Measurements from ENCODE around the gene ATPAF2.
A peak's percentile ranks its signal among the peaks of the same experiment; 100 is the strongest.

The ATPAF2 gene

DNA sequence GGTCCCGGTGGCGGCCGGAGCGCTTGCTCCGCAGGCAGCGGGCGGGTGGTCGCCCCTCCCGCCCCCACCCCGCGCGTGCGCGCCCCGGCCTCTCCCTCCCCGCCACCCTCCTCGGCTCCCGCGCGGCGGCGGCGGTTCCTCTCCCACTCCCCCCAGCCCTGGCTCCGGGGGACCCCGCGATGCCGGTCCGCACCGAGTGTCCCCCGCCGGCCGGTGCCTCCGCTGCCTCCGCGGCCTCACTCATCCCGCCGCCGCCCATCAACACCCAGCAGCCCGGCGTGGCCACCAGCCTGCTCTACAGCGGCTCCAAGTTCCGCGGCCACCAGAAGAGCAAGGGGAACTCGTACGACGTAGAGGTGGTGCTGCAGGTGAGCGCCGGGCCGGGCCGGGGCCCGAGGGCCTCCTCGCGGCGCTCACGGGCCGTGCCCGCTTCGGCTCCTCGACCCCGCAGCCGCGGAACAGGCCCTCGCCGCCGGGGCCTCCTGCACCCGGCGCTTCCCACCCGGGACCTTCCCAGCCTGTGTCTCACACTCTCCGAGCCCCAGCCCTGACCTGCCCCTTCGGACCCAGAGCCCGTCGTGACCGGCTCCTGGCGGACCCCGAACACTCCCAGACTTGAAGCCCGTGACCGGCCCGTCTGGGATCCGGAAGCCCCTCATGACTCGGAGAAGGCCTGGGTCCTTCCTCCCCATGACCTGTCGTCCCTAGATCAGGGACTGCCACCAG, 730 bp upstream of the ATPAF2 start:
- no peak for DNase-seq

DNA sequence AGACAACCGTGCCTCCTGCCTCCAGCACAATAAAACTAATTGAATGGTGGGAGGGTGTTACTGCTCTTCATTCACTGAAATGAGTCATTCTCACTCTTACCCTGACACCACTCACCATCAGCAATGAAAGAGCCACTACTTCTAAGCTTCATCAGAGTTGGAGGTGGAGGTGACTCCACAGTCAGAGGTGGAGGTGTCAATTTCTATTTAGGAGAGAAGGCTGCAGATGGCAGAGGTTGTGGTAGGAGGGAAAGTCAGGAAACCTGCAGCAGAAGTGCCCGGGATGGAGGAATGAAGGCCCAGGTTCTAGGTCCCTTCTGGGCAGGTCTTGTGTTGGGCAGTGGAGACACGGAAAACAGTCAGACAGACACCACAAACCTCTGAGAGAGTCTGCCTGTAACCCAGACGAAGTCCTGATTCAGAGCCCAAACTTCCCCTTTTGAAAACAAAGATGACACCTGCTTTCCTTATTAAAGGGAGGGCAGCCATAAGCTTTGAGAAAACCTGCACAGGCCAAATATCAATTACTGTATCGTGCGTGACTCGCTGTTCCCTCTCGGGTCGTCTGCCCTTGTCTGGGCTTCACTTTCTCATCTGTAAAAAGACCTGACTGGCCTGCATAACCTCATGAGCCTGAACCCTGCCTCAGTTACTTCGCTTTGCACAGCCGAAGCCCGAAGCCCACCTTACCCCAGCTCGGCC, 668 bp downstream of the ATPAF2 start:
- no peak for DNase-seq

DNA sequence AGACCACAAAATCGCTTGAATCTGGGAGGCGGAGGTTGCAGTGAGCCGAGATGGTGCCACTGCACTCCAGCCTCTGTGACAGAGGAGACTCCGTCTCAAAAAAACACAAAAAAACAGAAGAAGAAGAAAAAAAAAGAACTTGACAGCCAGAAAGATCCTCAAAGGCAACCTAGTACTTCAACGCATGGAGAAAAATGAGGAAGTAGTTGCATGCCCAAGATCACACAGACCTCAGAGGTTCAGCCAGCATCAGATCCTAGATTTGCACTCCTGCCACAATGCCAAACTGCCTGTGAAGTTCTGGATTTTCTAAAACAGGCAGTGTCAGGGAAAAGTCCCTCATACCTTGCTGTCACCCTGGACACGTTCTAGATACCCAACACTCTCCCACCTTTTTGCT, 1.5 kb downstream of the ATPAF2 start:
- no peak for DNase-seq

DNA sequence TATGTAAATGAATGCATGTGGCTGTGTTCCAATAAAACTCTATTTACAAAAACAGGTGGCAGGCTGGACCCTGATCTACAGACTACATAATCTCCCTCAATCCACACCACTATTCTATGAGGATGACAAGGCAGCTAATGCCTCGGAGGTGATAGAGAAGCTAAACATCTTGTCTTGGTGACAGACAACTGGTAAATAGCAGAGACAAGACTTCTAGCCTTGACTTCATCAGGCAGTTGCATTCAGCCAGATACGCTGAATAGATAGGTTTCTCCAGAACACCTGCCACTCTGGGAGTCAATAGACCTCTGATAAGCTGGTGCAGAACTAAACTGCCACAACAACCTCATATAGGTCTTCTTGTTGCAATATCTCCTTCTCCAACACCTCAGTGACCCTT, 3.3 kb downstream of the ATPAF2 start:
- DNase-seq, result no peak

DNA sequence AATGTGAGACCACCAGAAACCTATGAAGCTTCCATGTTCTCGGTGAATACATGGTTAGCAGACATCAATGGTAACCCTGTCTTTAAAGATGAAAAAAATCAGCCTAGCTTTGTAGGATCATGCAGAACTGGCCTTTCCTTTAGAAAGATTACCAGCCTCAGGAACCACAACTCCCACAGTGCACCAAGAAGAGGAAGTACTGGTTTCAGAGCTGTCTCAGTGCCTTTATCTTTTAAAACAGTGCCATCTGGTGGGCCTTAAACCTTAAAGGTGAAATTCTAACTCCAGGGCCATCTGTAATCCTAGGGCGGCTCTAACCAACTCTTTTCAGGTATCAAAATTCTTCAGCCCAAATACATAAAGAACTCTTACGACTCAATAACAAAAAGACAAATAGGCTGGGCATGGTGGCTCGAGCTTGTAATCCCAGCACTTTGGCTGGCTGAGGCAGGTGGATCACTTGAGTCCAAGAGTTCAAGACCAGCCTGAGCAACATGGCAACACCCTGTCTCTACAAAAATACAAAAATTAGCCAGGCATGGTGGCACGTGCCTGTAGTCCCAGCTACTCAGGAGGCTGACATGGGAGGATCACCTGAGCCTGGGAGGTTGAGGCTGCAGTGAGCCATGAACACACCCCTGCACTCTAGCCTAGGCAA, 5.4 kb downstream of the ATPAF2 start:
- peak; percentile 87 for DNase-seq

DNA sequence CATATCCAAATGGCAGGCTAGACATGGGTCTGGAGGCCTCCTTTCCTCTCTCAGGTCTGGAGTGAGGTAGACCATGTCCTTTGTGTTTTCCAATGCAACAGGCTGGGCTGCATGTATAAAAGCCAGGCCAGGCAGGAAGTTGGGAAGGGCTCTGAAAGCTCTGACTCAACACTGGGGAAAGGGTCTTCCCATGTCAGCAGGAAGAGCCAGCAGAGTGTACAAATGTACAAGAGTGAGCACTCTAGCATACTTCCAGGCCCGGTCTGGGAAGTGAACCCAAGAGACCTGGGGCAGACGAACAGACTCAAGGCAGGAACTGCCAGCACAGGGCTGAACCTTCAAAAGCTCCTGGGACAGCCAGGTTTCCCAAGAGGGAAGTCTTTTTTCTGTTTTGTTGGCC, 7.0 kb downstream of the ATPAF2 start:
- peak; percentile 49 for DNase-seq

DNA sequence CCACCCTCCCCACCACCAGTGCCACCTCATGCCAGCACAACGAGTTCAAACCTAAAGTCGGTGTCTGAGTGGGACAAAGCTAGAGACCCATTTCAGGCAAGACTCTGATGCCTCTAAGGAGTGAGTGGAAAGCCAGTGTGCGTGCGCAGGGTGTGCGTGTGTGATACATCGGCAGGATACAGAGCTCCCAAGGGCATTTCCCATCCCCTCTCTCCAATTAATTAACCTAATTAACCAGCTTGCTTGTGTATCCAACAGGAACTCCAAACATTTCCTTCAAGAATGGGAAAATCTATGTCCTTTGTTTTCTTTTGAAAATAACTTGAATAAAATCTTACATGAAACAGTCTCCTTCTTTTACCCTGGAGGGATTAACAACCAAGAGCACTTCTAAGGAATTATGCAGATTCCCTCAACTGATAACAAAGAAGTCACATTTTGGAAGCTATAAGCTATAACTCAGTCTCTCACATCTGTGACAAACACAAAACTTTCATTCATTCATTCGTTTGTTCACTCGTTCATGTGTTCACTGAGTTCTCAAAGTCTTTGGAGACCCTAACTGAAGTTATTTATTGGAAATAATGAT, 9.9 kb downstream of the ATPAF2 start:
- no peak for DNase-seq

DNA sequence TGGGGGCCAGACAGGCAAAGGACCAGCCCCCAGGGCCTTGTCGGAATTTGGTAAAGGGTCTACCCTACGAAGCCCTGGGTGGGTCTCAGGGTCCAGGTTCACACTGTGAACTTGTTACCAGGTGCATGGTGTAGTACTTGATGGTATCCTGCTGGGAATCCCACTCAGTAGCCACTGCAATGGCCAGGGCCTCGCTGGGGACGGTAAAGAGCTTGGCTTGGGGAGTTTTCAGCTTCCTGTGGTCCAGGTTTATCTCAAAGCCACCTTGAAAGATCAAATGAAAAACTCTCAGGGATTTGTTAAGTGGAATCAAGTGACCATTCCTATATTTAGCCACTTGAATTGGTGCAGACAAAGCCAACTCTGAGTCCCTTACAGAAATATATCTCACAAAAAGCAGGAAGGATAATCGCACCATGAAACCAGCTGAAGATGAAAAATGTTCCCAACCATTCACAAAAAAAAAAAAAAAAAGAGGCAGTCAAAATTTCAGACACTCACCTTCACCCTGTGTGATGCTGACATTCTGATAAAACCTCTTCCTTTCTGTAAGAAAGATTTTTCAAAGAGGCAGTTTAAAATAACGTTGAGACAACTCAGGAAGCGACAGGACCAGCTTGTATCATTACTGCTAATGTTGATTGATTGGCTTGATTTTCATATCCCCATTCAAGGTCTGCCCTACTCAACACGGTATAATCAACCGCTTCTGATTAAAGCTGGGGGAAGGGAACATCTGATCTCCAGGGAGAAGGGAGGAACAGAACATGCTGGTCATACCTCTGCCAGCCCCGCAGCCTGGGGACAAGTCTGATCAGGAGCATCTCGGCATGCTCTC, 10.6 kb downstream of the ATPAF2 start:
- DNase-seq, result no peak

DNA sequence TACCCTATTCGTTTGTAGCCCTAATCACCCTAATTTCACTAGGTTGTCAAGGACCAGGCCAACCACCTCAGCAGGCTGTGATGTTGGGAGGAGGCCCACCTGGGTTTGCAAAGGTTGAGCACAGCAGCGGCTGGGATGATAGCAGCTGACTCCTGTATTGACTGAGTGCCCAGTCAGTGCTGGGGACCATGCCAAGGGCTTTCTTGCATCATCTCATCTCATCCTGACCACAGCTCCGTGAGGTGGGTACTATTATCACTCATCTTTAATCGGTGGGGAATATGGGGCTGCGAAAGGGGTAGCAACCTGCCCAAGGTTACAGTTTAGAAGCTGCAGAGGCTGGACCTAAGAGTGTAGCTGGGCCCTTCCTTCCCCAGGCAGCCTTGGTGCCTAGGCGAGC, 11.7 kb downstream of the ATPAF2 start:
- DNase-seq, result no peak

DNA sequence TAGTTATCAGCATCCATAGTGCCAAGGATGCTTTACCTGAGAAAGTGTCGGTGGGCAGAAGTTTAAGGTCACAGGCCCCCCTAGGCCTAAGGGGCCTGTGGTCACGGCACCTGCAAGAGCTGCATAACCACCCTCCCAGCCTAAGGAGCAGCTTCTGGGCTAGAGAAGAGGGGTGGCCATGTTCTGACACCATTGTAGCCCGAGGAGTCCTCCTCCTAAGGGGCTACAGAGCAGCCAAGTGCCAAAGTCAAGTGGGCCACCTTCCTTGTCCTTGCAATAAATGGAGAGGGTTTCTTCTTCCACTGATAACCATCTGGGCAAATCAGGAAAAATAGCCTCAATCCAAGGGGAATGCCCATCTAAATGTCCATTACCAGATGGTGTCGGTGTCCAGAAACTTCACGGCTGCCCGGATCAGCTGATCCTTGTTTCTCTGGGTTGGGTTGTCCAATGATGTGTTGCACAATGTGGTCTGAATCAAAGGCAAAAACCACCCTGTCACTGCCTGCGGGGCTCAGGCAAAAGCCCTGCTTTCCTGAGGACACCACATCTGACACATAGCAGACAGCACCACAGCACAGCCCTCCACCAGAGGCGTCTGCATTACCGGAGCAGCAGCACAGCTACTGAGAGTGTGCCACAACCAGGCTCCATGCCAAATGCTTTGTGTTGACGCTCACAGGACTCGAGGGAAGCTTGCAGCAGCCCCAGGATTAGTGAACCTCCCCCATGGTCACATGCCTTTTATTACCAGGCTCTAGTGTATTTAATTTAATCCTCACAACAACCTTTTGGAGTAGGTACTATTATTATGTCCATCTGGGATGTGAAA, 12.8 kb downstream of the ATPAF2 start:
- peak; percentile 80 for DNase-seq

DNA sequence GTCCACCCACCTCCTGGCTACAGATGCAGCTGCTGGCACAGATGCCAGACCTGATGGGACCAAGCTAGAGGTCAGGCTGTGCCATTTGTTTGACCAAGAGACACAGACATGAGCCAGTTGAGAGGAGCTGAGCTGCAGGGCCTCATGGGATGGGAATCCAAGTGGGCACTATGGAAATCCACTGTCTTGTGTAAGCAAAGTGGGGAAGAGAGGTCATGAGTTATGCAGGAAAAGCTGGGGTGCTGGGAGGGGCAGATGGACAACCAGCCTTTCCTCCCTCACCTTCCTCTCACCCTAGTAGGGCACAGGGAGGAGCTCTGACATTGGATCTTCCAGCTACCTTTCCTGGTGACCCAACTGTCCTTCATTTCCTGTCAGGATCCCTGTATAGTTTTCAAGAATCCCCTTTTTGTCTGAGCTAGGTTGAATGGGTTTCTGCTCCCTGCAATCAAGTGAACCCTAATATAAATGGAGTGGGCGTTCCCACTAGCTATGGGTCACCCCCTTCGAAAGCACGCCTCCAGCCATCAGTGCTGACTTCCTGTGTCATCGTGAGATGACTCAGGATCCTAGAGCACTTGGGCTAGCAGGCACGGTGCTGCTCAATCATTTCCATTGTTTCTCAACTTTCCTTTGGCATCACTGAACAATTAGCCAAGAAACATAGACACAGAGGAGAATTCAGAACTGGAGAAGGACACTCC, 13.6 kb downstream of the ATPAF2 start:
- DNase-seq, result no peak

DNA sequence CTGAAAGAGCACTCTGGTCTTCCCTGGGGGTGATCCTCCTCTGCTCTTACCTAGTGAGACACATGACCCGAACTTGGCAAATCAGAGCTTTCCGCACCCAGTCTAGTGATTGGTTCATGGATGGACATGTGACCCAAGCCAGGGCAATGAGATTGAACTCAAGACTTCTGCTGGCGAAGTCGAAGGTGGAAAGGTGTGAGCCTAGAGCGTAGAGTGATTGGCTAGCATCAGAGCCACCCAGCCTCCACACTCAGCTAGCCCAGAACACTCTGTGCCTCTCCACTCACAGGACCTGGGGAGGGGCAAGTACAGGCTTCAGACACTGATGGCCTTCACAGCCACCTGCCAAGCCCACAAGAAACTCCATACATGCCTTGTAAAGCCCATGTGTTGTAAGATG, 17.6 kb downstream of the ATPAF2 start:
- DNase-seq, result no peak

DNA sequence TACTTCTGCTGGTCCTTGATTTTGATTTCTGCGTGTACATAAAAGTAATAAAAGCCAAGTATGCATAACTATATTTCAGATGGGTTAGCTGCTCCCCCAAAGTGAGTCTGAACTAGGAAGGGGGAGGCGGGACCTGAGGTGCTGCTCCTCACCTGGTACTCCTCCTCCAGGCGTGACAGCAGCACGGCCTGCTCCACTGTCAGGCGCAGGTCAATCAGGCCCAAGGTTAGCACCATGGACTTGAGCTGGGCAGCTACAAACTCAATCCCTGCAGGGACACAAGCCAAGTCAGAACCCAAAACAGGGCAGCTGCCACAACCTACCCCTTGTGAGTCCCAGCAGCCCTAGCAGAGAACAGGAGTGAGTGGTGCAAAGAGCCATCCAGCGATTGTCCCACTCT, 18.0 kb downstream of the ATPAF2 start:
- no peak for DNase-seq

DNA sequence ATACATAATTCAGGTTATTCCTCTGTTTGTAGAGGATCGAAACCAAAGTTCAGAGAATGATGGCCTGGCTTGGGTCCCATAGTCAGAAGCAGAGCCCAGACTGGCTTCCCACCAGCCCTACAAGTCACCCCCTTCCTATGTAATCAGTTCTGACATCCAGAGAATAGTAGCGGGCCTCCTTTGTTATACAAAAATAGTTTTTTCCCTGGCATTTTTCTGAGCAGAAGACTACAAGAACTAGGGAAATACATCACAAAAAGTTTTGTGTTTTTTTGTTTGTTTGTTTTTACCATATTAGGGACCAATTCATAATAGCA, 19.2 kb downstream of the ATPAF2 start:
- DNase-seq, result no peak

DNA sequence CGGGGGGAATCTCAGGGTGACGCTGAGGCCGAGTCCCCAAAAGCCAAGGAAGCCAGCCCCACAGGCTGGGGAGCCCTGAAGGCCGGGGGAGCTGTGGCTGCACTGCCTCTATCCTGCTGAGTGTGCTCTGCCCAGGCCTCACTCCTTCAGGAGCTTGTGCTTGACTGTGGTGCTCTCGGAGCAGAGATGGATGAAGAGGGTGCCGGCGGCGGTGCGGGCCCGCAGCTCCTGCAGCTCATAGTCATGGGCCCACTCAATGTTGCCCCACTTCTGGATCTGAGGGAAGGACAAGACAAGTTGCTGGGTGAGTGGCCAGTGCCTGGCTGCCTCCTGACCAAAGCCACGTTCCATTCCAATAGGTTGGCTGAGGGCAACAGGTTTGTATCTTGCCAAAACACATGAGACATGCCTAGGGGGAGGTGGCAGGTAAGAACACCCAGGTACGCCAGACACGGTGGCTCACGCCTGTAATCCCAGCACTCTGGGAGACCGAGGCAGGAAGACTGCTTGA, 20.5 kb downstream of the ATPAF2 start:
- DNase-seq, result no peak

DNA sequence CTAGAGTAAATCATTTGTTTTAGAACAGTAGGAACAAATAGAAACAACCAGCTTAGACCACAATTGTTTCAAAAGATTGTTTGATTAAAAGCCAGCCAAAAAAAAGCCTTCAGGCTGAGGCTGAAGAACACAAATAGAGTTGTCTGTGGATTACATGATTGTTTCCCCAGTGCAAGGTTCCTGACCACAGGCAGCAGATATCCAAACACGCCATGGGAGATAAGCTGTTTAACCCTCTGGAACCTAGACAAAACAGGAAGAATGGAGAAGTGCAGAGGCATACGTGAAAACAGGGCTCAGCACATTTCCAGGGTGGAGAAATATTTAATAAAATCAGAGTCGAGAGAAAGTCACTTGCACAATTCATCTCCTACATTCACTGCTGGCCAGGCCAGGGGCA, 21.0 kb downstream of the ATPAF2 start:
- no peak for DNase-seq

DNA sequence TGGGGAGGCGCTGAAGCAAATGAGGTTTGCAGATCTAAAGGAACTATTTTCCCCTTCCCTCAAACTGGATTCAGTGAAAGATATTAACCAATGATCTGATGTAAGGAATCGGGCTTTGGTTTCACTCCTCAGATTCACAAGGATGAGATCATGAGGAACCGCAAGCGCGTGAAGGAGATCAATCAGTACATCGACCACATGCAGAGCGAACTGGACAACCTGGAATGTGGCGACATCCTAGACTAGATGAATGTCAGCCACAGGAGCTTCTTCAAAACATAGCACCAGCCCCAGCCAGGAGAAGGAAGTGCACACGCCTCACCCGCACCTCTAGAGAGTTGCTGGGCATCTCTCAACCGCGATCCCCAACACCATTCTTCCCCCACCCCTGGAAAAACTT, 22.5 kb downstream of the ATPAF2 start:
- peak; percentile 66 for DNase-seq

DNA sequence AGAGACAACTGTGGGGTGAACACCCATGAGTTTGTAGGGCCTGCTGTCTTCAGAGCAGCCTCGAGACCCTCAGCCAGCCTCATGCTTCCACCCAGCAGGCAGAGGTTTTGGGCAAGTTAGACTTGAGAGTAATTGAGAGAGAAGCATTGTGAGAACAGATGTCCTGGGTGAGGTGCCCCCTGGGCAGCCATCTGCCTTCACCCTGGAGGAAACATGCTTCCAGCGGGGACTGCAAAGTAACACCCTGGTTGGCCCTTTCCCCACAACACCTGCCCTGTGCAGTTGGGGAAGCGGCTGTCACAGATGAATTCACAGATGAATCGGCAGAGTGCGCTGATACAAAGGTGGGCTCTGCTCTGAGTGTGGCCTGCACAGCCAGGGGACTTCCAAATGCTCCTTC, 23.4 kb downstream of the ATPAF2 start:
- no peak for DNase-seq

DNA sequence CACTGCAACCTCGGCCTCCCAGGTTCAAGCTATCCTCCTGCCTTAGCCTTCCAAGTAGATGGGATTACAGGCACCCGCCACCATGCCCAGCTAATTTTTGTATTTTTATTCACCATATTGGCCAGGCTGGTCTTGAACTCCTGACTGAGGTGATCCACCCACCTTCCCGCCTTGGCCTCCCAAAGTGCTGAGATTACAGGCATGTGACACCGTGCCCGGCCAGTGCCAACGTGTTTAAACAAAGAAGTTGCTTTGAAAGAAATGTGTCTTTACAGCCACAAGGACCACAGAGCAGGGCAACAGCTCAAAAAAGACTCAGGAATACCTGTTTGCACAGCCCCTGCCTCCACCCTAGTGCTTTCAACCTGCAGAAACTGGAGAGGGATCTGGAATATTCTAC, 25.0 kb downstream of the ATPAF2 start:
- no peak for DNase-seq

DNA sequence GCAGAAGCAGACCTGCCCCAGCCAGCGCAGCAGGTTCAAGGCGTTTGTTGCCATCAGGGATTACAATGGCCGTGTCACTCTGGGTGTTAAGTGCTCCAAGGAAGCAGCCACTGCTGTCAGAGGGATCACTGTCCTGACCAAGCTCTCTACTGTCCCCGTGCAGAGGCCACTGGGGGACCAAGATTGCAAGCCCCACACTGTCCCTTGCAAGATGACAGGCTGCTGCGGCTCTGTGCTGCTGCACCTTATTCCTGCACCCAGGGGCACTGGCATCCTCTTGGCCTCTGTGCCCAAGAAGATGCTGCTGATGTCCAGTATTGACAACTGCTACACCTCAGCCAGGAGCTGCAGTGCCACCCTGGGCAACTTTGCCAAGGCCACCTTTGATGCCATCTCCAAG, 27.7 kb downstream of the ATPAF2 start:
- no peak for DNase-seq

Data from fibroblast of upper back skin (primary cell).